Breast epithelium (tissue), 4 donors: ENCODE measurements around the gene CAV1. TPM values are rescaled to one million over a fixed set of nuclear protein-coding genes. Genes with fewer than 3 reads are reported as not detected.

Experiments
- DNase-seq, 2 donors: peaks; one replicate each; pipeline ENCODE4 v3.0.0-alpha.2; 2019; ENCODE audit warnings: low spot score in 2 of 2
- H3K27ac ChIP-seq, 2 donors: fragments of 200-600 bp; sonication (generic) in 1 of 2; one replicate each; pipeline ENCODE4 v1.5.1; 2016 to 2019; ENCODE audit warnings: mild to moderate bottlenecking in 1 of 2
- H3K27me3 ChIP-seq, 2 donors: fragments of 200-600 bp; sonication (generic) in 1 of 2; one replicate each; pipeline versions ENCODE4 v1.5.1 to v1.6.0; 2017 to 2019; ENCODE audit warnings: control low read depth in 1 of 2, mild to moderate bottlenecking in 1 of 2
- H3K36me3 ChIP-seq: fragments of 200-600 bp; one replicate; pipeline ENCODE4 v1.5.1; 2019
- H3K4me1 ChIP-seq, 2 donors: fragments of 200-600 bp; sonication (generic); one replicate each; pipeline ENCODE4 v1.5.1; 2016 to 2019; ENCODE audit warnings: control low read depth in 1 of 2
- H3K4me3 ChIP-seq, 3 donors: fragments of 200-600 bp; sonication (generic); 1 replicate in 2 of 3; 2 replicates in 1 of 3; pipeline ENCODE4 v1.5.1; 2016 to 2019; ENCODE audit warnings: mild to moderate bottlenecking in 3 of 3, moderate library complexity in 2 of 3
- H3K9me3 ChIP-seq, 2 donors: fragments of 200-600 bp; sonication (generic) in 1 of 2; one replicate each; pipeline ENCODE4 v1.5.1; 2016 to 2019; ENCODE audit warnings: control low read depth in 1 of 2
- POLR2A ChIP-seq: fragments of 450-650 bp; IDR thresholded peaks from one replicate; pipeline ENCODE4 v1.6.1; 2016; ENCODE audit warnings: antibody characterized with exemption, mild to moderate bottlenecking, moderate library complexity
- POLR2AphosphoS5 ChIP-seq, 3 donors: sonication (generic); formaldehyde crosslinking; IDR thresholded peaks; one replicate each; pipeline ENCODE4 v1.6.1; 2017; ENCODE audit warnings: antibody characterized with exemption in 3 of 3
- intact Hi-C: fragments of 100-400 bp; cut with DNase I; formaldehyde crosslinking; loops from one replicate; pipeline ENCODE4 v1.15.1; 2023; ENCODE audit warnings: low total_unique reads
- total RNA-seq, 3 donors: library from RNA; depleted of rRNA; stranded (reverse); fragments of >200 nt; gene quantifications; one replicate each; pipeline ENCODE4 v1.1.0, GENCODE V29; 2016
- TF ChIP-seq, protein P1 (sequence below), 3 donors: fragments of 450-650 bp; IDR thresholded peaks; one replicate each; pipeline ENCODE4 v1.5.1; 2016 to 2017; ENCODE audit warnings: antibody characterized with exemption in 3 of 3, mild to moderate bottlenecking in 3 of 3, moderate library complexity in 3 of 3

The CAV1 gene
- total RNA-seq, 3 donors from 2014 or later, result 117 to 729 (median 154) TPM

DNA sequence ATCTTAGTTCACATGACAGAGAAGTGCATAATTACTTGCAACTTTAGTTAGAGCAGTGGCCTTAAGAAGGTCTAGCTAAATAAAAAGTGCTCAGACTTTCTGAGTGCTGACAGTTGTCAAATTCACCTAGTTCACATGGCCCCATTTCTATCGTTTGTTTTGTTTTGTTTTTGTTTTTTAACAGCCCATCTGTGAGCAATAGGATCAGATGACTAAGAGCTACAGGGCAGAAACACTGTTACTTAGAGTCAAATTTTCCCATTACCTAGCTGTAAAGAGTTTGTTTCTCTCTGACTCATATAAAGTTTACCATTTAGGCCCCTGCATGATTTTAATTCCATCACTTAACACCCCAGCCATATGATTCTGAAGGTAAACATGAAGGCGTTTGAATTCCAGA is 18.8 kb downstream of the CAV1 start:
- H3K4me3 ChIP-seq, result no peak overlapping the region
- H3K4me1 ChIP-seq, result no peaks in the 10 kb centered on the region
- DNase-seq, result no peak
- H3K27me3 ChIP-seq, result no peaks in the 10 kb centered on the region
- intact Hi-C loops, result no loop called here
- peaks cover 6% of the 10 kb centered on the region for H3K36me3 ChIP-seq
- H3K9me3 ChIP-seq, result no peaks in the 10 kb centered on the region
- no peak overlapping the region for H3K27ac ChIP-seq
- TF ChIP-seq POLR2AphosphoS5 (IDR thresholded peaks at IDR 0.05), result no peak
- TF ChIP-seq POLR2A, result no peak
- TF ChIP-seq, protein P1, sequence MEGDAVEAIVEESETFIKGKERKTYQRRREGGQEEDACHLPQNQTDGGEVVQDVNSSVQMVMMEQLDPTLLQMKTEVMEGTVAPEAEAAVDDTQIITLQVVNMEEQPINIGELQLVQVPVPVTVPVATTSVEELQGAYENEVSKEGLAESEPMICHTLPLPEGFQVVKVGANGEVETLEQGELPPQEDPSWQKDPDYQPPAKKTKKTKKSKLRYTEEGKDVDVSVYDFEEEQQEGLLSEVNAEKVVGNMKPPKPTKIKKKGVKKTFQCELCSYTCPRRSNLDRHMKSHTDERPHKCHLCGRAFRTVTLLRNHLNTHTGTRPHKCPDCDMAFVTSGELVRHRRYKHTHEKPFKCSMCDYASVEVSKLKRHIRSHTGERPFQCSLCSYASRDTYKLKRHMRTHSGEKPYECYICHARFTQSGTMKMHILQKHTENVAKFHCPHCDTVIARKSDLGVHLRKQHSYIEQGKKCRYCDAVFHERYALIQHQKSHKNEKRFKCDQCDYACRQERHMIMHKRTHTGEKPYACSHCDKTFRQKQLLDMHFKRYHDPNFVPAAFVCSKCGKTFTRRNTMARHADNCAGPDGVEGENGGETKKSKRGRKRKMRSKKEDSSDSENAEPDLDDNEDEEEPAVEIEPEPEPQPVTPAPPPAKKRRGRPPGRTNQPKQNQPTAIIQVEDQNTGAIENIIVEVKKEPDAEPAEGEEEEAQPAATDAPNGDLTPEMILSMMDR (IDR thresholded peaks at IDR 0.05), result no peak

DNA sequence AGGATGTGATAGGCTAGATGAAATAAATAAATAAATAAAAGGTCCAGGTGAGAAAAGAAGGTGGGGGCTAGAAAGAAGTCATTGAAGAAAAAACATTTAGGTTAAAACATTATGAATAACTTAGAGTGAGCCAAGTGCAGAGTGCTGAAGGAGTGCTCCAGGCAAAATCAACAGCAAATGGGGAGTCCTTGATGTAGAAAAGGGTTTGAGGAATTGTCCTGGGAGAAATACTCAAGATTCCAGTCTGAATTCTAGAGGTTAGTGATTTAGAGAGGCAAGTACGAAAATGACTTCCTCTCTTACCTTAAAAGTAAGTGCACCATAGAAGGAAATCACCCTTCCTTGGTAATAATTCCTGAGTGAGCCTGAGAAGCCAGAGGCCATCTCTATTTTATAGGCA is 19.7 kb downstream of the CAV1 start:
- Histone ChIP-seq H3K36me3 (no peaks in the 10 kb centered on the region), H3K27me3 (no peaks in the 10 kb centered on the region), H3K4me3 (no peak overlapping the region), H3K27ac (peak overlapping the region in 1 of 2 donors; percentile 53), H3K4me1 (no peaks in the 10 kb centered on the region), H3K9me3 (no peaks in the 10 kb centered on the region)
- no peak for TF ChIP-seq POLR2A
- TF ChIP-seq, protein P1 (IDR thresholded peaks at IDR 0.05), result no peak
- TF ChIP-seq POLR2AphosphoS5 (IDR thresholded peaks at IDR 0.05), result no peak
- no peak for DNase-seq
- intact Hi-C loops, result no loop called here

- no peak for DNase-seq
- Histone ChIP-seq H3K4me3 (no peak overlapping the region), H3K9me3 (no peaks in the 10 kb centered on the region), H3K27me3 (no peaks in the 10 kb centered on the region), H3K4me1 (no peaks in the 10 kb centered on the region), H3K36me3 (no peaks in the 10 kb centered on the region), H3K27ac (peak overlapping the region in 1 of 2 donors; percentile 0)
- TF ChIP-seq, protein P1 (IDR thresholded peaks at IDR 0.05), result no peak
- no peak for TF ChIP-seq POLR2A
- no peak for TF ChIP-seq POLR2AphosphoS5 (IDR thresholded peaks at IDR 0.05)
- intact Hi-C loops, result no loop called here
Observed at GRCh38 chr7:116545411-116545993, 20.7 kb downstream of the CAV1 start.

DNA sequence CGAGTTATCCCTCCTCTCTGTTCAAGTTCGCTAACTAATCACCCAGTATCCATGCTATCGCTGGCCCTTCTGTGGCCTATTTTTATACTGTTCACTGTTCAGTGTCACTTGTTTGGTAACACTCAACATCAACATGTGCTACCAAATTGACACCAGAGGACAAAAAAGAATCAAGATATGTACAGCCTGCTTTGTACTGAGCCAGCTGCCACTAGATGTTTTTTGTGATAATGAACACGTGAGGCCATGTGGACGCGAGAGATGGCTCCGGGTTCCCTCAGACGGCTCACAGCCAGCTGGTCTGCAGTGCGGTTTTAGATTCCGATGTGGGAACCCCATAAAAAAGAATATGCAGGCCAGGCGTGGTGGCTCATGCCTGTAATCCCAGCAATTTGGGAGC is 21.2 kb downstream of the CAV1 start:
- DNase-seq, result no peak
- H3K9me3 ChIP-seq, result no peaks in the 10 kb centered on the region
- H3K36me3 ChIP-seq, result no peaks in the 10 kb centered on the region
- H3K27ac ChIP-seq, result no peak overlapping the region
- no peak overlapping the region for H3K4me3 ChIP-seq
- intact Hi-C loops, result no loop called here
- H3K27me3 ChIP-seq, result no peaks in the 10 kb centered on the region
- no peaks in the 10 kb centered on the region for H3K4me1 ChIP-seq
- no peak for TF ChIP-seq POLR2A
- TF ChIP-seq POLR2AphosphoS5 (IDR thresholded peaks at IDR 0.05), result no peak

GRCh38 chr7:116546916-116547315 is 22.1 kb downstream of the CAV1 start:
- Histone ChIP-seq H3K4me3 (no peak overlapping the region), H3K4me1 (no peaks in the 10 kb centered on the region), H3K36me3 (no peaks in the 10 kb centered on the region), H3K27ac (no peak overlapping the region), H3K27me3 (no peaks in the 10 kb centered on the region), H3K9me3 (no peaks in the 10 kb centered on the region)
- TF ChIP-seq, protein P1 (IDR thresholded peaks at IDR 0.05), result no peak
- TF ChIP-seq POLR2AphosphoS5 (IDR thresholded peaks at IDR 0.05), result no peak
- TF ChIP-seq POLR2A, result no peak
- intact Hi-C loops, result no loop called here
- DNase-seq, result no peak
